Lung (tissue), 12 donors: ENCODE data around the gene JTB. TPM values are rescaled to one million over a fixed set of nuclear protein-coding genes. Genes with fewer than 3 reads are reported as not detected.
"Not testable (repeated sequence)": the region's sequence is repeated elsewhere in the genome, so short reads cannot be mapped to it uniquely, and the experiment has no call there.

ENCODE experiments used
- ATAC-seq: fragments of 200-7000 bp; cut with Tn5 transposase; one replicate; pipeline ENCODE4 v1.9.1; 2020; ENCODE audit warnings: moderate number of reproducible peaks; ENCODE audit not compliant: insufficient read depth, low FRiP score
- DNase-seq, 3 donors: peaks; one replicate each; pipeline ENCODE4 v3.0.0-alpha.2; 2013 to 2017
- H3K27ac ChIP-seq, 2 donors: one replicate each; pipeline ENCODE4 v1.5.1; 2013; ENCODE audit warnings: mild to moderate bottlenecking in 2 of 2, moderate library complexity in 2 of 2, control low read depth in 1 of 2, inconsistent platforms in 1 of 2, low read depth in 1 of 2, low read length in 1 of 2
- H3K27me3 ChIP-seq, 3 donors: one replicate each; pipeline ENCODE4 v1.5.1; 2013; ENCODE audit warnings: low read length in 2 of 3; ENCODE audit not compliant: control insufficient read depth in 3 of 3, insufficient read depth in 3 of 3
- H3K36me3 ChIP-seq, 4 donors: one replicate each; pipeline ENCODE4 v1.5.1; 2013; ENCODE audit warnings: low read length in 4 of 4, mild to moderate bottlenecking in 1 of 4, moderate library complexity in 1 of 4; ENCODE audit not compliant: control insufficient read depth in 4 of 4, insufficient read depth in 4 of 4
- H3K4me1 ChIP-seq, 5 donors: one replicate each; pipeline ENCODE4 v1.5.1; 2013; ENCODE audit warnings: low read length in 5 of 5, mild to moderate bottlenecking in 2 of 5, moderate library complexity in 1 of 5; ENCODE audit not compliant: control insufficient read depth in 5 of 5, insufficient read depth in 5 of 5
- H3K4me3 ChIP-seq: one replicate; pipeline ENCODE4 v1.5.1; 2013; ENCODE audit warnings: mild to moderate bottlenecking, control low read depth, moderate library complexity
- H3K9ac ChIP-seq, 2 donors: one replicate each; pipeline ENCODE4 v1.5.1; 2013; ENCODE audit warnings: low read length in 2 of 2, control low read depth in 1 of 2; ENCODE audit not compliant: insufficient read depth in 1 of 2
- H3K9me3 ChIP-seq, 4 donors: one replicate each; pipeline ENCODE4 v1.5.1; 2013; ENCODE audit warnings: low read length in 3 of 4, mild to moderate bottlenecking in 1 of 4, moderate library complexity in 1 of 4; ENCODE audit not compliant: control insufficient read depth in 4 of 4, insufficient read depth in 3 of 4
- CTCF ChIP-seq: IDR thresholded peaks from 2 replicates; pipeline ENCODE4 v1.5.1; 2012; ENCODE audit warnings: mild to moderate bottlenecking; ENCODE audit errors: control extremely low read depth, extremely low read depth
- WGBS, 2 donors: extraction: QIAGEN DNeasy Blood & Tissue Kit; methylation state at CpG; one replicate each; pipeline ENCODE4 v1.1.7; 2013; 5-methylcytosine and 5-hydroxymethylcytosine counted together
- polyA plus RNA-seq, 2 donors: library from polyadenylated mRNA; stranded (reverse); fragments of 200-250 nt; gene quantifications; one replicate each; pipeline ENCODE4 v1.2.1, GENCODE V29; 2013
- total RNA-seq, 2 donors: library from RNA; depleted of rRNA in 1 of 2; stranded (reverse); fragments of >200 nt in 1 of 2; gene quantifications; one replicate each; pipeline ENCODE4 v1.2.1, GENCODE V29; 2014 to 2021
- donor health status: control.
- donor health status: control.
- donor health status: Bipolar disorder and iron deficiency.
- donor health status: healthy.
- donor health status: DM: yes; HTN: yes; CAD: no.

Gene JTB
- total and polyA plus RNA-seq, 4 donors, result 105 to 230 (median 176) TPM

DNA sequence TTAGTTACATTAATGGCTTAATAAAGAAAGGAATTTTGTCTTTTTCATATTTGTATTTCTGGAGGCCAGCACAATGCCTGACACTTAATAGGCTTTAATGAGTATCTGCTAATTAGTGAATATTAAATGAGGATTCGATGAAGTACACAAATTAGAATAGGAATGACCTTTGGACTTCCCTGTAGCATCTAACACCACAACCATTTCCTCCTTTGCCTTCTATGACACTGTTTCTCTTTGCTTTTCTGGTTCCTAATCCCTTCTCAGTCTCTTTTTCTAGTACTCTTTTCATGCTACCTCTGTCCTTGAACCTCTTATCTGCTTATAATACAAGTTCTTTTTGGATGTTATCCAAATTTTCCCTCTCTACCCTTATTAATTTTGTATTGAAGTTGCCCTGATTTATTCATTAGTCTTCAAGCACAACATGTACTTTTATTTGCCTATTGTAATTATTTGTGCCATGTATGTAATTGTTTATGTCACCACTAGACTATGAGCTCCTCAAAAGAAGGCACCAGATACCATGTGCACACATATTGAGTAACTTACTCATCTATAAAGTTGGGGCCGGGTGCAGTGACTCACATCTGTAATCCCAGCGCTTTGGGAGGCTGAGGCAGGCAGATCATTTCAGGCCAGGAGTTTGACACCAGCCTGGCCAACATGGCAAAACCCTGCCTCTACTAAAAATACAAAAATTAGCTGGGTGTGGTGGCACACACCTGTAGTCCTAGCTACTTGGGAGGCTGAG, 36.9 kb upstream of the JTB start:
- Histone ChIP-seq H3K4me1 (no peaks in the 10 kb centered on the region), H3K27me3 (no peaks in the 10 kb centered on the region), H3K27ac (no peak overlapping the region), H3K36me3 (no peaks in the 10 kb centered on the region), H3K9ac (no peak overlapping the region), H3K4me3 (no peak overlapping the region), H3K9me3 (no peaks in the 10 kb centered on the region)
- DNase-seq (no peak), ATAC-seq (no peak)
- no peak for TF ChIP-seq CTCF
- 86 to 95% methylated on average over 3 of the region's 3 CpGs for WGBS, 2 donors

GRCh38 chr1:154012543-154012942, 35.1 kb upstream of the JTB start:
- DNase-seq, H3K4me3 ChIP-seq, ATAC-seq, H3K27ac ChIP-seq, H3K9me3 ChIP-seq, H3K27me3 ChIP-seq, H3K9ac ChIP-seq, H3K36me3 ChIP-seq, H3K4me1 ChIP-seq: not testable (repeated sequence)
- 96 to 97% methylated on average over 14 of the region's 14 CpGs for WGBS, 2 donors

DNA sequence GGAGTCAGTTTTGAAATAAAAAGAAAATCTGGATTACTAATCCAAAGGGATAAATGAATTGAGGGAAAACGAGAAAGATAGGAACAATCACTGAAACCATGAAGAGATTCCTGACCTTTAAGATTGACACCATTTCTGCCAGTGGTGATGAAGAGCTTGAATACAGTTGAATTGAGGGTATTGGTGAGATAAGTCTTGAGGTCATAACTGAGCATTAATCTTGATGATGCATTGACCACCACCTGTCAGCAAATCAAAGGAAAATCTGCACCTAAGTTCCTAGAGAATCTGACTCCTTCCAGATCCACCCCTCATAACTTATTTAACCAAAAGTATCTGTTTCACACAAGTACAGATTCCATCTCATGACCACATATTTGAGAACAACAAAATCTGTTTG, 34.7 kb upstream of the JTB start:
- no peak overlapping the region for H3K9ac ChIP-seq
- no peak for TF ChIP-seq CTCF
- ATAC-seq (no peak), DNase-seq (no peak)
- no peak overlapping the region for H3K4me3 ChIP-seq
- no peaks in the 10 kb centered on the region for H3K36me3 ChIP-seq
- no peaks in the 10 kb centered on the region for H3K4me1 ChIP-seq
- 69 to 86% methylated on average over 1 of the region's 1 CpG for WGBS, 2 donors
- H3K27me3 ChIP-seq, result no peaks in the 10 kb centered on the region
- H3K27ac ChIP-seq, result no peak overlapping the region
- no peaks in the 10 kb centered on the region for H3K9me3 ChIP-seq

DNA sequence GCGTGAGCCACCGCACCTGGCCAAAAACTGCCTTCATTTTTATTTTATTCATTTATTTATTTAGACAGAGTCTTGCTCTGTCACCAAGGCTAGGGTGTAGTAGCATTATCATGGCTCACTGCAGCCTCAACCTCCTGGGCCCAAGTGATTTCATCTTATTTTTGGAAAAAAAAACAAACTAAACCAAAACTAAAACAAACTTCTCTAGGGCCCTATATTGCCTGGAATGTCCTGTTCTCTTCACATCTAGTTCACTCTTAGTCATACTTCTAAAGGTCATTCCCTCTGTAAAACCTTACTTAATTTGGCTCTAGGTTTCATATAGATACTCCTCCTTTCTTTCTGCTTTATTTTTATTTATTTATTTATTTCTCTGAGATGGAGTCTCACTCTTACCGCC, 28.7 kb upstream of the JTB start:
- ATAC-seq, result no peak

More for the DNA sequence above, 28.7 kb upstream of the JTB start:
- DNase-seq, result no peak
- Histone ChIP-seq H3K4me1 (no peaks in the 10 kb centered on the region), H3K27me3 (no peaks in the 10 kb centered on the region), H3K27ac (no peak overlapping the region), H3K9ac (no peak overlapping the region), H3K36me3 (no peaks in the 10 kb centered on the region), H3K4me3 (no peak overlapping the region), H3K9me3 (no peaks in the 10 kb centered on the region)
- TF ChIP-seq CTCF, result no peak
- WGBS, 2 donors, result 98 to 99% methylated on average over 3 of the region's 3 CpGs
